SK-N-SH treated with all-trans-retinoic acid at 6 μM for 48 hours (cell line): ENCODE measurements around the gene TOP1.

Source experiments
- ARNTL ChIP-seq: fragments of 450-650 bp; formaldehyde crosslinking; IDR thresholded peaks from 2 replicates; pipeline ENCODE4 v1.5.0; 2020; ENCODE audit warnings: low read depth, mild to moderate bottlenecking, moderate library complexity, borderline replicate concordance
- CSDC2 ChIP-seq: fragments of 250-450 bp; sonication (Bioruptor Pico); IDR thresholded peaks from 2 replicates; pipeline ENCODE4 v1.5.0; 2020; ENCODE audit warnings: mild to moderate bottlenecking, moderate library complexity
- ZNF70 ChIP-seq: fragments of 450-650 bp; formaldehyde crosslinking; IDR thresholded peaks from 2 replicates; pipeline ENCODE4 v1.5.0; 2020; ENCODE audit warnings: mild to moderate bottlenecking, moderate library complexity
- ZNF8 ChIP-seq: fragments of 450-650 bp; formaldehyde crosslinking; IDR thresholded peaks from 2 replicates; pipeline ENCODE4 v1.5.0; 2020; ENCODE audit warnings: mild to moderate bottlenecking, moderate library complexity

DNA sequence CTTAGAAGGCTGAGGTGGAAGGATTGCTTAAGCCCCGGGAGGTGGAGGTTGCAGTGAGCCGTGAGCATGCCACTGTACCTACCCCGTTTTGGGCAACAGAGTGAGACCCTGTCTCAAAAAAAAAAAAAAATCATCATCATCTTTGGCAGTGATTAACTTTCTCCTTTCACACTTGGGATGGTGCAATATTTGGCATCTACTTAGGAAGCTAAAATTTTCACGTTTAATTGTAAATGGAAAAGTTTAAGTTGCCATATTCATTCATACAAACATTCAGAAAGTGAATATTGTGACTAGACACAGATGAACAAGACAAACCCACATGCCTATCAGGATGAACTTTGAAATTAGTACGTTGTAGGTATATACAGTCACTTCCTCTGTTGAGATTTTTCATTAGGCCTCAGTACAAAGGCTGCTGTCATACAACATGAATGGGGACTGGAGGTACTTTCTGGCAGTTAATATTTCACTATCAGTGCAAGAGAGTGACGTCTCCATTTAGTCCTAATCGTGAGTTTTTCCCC lies 10.3 kb downstream of the TOP1 start:
- no peak for TF ChIP-seq ZNF8 (CRISPR knock-in tag)
- TF ChIP-seq ARNTL (CRISPR knock-in tag), result no peak
- TF ChIP-seq CSDC2, result no peak
- TF ChIP-seq ZNF70 (CRISPR knock-in tag), result no peak
